K562 (cell line): ENCODE results near the gene CAMK2G. TPM values are rescaled to one million over a fixed set of nuclear protein-coding genes. Genes with fewer than 3 reads are reported as not detected.

Experiments used
- BRF2 ChIP-seq: IDR thresholded peaks from 3 replicates; pipeline ENCODE4 v1.6.1; 2011; ENCODE audit warnings: borderline replicate concordance, mild to moderate bottlenecking; ENCODE audit not compliant: insufficient read length, insufficient read depth
- CAMTA2 ChIP-seq: fragments of 250-450 bp; sonication (Bioruptor Pico); conservative IDR thresholded peaks from 2 replicates; pipeline ENCODE4 v1.5.1; 2022
- E2F6 ChIP-seq, 2 experiments: IDR thresholded peaks; 2 replicates each; pipeline ENCODE4 v1.6.1; 2011; ENCODE audit warnings: borderline replicate concordance in 1 of 2, control low read depth in 1 of 2, low read depth in 1 of 2, low read length in 1 of 2, mild to moderate bottlenecking in 1 of 2, mixed read lengths in 1 of 2, moderate library complexity in 1 of 2; ENCODE audit not compliant: insufficient read depth in 1 of 2, insufficient read length in 1 of 2, poor library complexity in 1 of 2, severe bottlenecking in 1 of 2; ENCODE audit errors: extremely low read depth in 1 of 2
- ELK1 ChIP-seq: sonication (generic); formaldehyde crosslinking; IDR thresholded peaks from 2 replicates; pipeline ENCODE4 v1.8.1; 2022; ENCODE audit warnings: missing genetic modification reagents
- EP400 ChIP-seq: fragments of 450-650 bp; IDR thresholded peaks from 2 replicates; pipeline ENCODE4 v1.6.1; 2017; ENCODE audit warnings: antibody characterized with exemption, mild to moderate bottlenecking, moderate library complexity
- FOXJ2 ChIP-seq: fragments of 200-800 bp; sonication (Bioruptor generic); IDR thresholded peaks from 2 replicates; pipeline ENCODE4 v1.6.1; 2016; ENCODE audit warnings: missing genetic modification characterization, missing compliant biosample characterization
- GABPB1 ChIP-seq: sonication (generic); formaldehyde crosslinking; IDR thresholded peaks from 2 replicates; pipeline ENCODE4 v1.8.0; 2022; ENCODE audit warnings: mild to moderate bottlenecking, missing genetic modification reagents
- IFI16 ChIP-seq: fragments of 250-450 bp; sonication (Bioruptor Pico); IDR thresholded peaks from 2 replicates; pipeline ENCODE4 v2.1.2; 2022; ENCODE audit warnings: mild to moderate bottlenecking, inconsistent platforms
- MEF2A ChIP-seq: IDR thresholded peaks from 2 replicates; pipeline ENCODE4 v1.6.1; 2011; ENCODE audit warnings: low read depth, mild to moderate bottlenecking, low read length, moderate library complexity; ENCODE audit not compliant: control insufficient read depth
- MYC ChIP-seq, 2 experiments: fragments of 250-450 bp in 1 of 2; sonication (Bioruptor Pico) in 1 of 2; IDR thresholded peaks; 2 replicates each; pipeline versions ENCODE4 v1.5.1 to v1.6.1; 2012 to 2021; ENCODE audit warnings: low read depth in 2 of 2, borderline replicate concordance in 1 of 2, improper control_type of control experiment in 1 of 2, low read length in 1 of 2, mild to moderate bottlenecking in 1 of 2, moderate library complexity in 1 of 2
- NEUROD1 ChIP-seq: fragments of 150-350 bp; IDR thresholded peaks from 2 replicates; pipeline ENCODE4 v1.6.1; 2014; ENCODE audit warnings: borderline replicate concordance, low read length, low read depth; ENCODE audit not compliant: partially characterized antibody
- PML ChIP-seq: IDR thresholded peaks from 2 replicates; pipeline ENCODE4 v1.6.1; 2012; ENCODE audit warnings: low read length, inconsistent platforms
- SMC3 ChIP-seq: conservative IDR thresholded peaks from 2 replicates; pipeline ENCODE4 v1.6.1; 2011; ENCODE audit warnings: low read depth, low read length, improper control_type of control experiment; ENCODE audit not compliant: insufficient read depth
- XRCC4 ChIP-seq: IDR thresholded peaks from one replicate; pipeline ENCODE4 v1.6.1; 2011; ENCODE audit not compliant: insufficient read depth, insufficient read length; ENCODE audit errors: extremely low read depth
- ZNF124 ChIP-seq: sonication (generic); formaldehyde crosslinking; IDR thresholded peaks from 2 replicates; pipeline ENCODE4 v1.8.1; 2022; ENCODE audit warnings: missing genetic modification reagents
- ZNF217 ChIP-seq: sonication (generic); formaldehyde crosslinking; IDR thresholded peaks from 2 replicates; pipeline ENCODE4 v1.8.0; 2022; ENCODE audit warnings: mild to moderate bottlenecking, missing genetic modification reagents
- ZNF23 ChIP-seq: fragments of 250-450 bp; sonication (Bioruptor Pico); IDR thresholded peaks from 2 replicates; pipeline ENCODE4 v1.4.0; 2020; ENCODE audit warnings: mild to moderate bottlenecking
- ZNF324 ChIP-seq: fragments of 250-450 bp; sonication (Bioruptor Pico); IDR thresholded peaks from 2 replicates; pipeline ENCODE4 v1.4.0; 2020; ENCODE audit warnings: mild to moderate bottlenecking
- ZNF347 ChIP-seq: fragments of 450-650 bp; formaldehyde crosslinking; IDR thresholded peaks from 2 replicates; pipeline ENCODE4 v1.4.0; 2020; ENCODE audit warnings: low read depth, mild to moderate bottlenecking, moderate library complexity
- ZNF717 ChIP-seq: fragments of 250-450 bp; sonication (Bioruptor Pico); IDR thresholded peaks from 2 replicates; pipeline ENCODE4 v1.5.0; 2021
- polyA plus RNA-seq, 8 experiments: library from polyadenylated mRNA; depleted of rRNA in 4 of 8; stranded (reverse) in 5 of 8; unstranded in 3 of 8; fragments of >200 nt; fragmentation: Nextera tagmentation in 2 of 8; fragmentation: Illumina TruSeq in 1 of 8; extraction: Ambion mirVana in 2 of 8; extraction: Trizol in 1 of 8; gene quantifications; 2 replicates each; pipeline versions ENCODE4 v1.2.1 to v1.2.3, GENCODE V29; 2011 to 2014; ENCODE audit warnings: inconsistent platforms in 1 of 8, missing spikeins in 1 of 8
- total RNA-seq, 7 experiments: library from RNA; depleted of rRNA in 6 of 7; stranded (reverse); fragments of >200 nt in 6 of 7; fragmentation: Illumina TruSeq in 2 of 7; extraction: Trizol in 2 of 7; gene quantifications; 2 replicates each; pipeline versions ENCODE4 v1.2.1 to v1.2.3, GENCODE V29; 2011 to 2021; ENCODE audit warnings: low replicate concordance in 1 of 7
- TF ChIP-seq, protein P1 (sequence below): sonication (generic); formaldehyde crosslinking; IDR thresholded peaks from 2 replicates; pipeline ENCODE4 v1.8.0; 2022; ENCODE audit warnings: mild to moderate bottlenecking, missing genetic modification reagents
- TF ChIP-seq, protein P2 (sequence below): fragments of 450-650 bp; formaldehyde crosslinking; conservative IDR thresholded peaks from 2 replicates; pipeline ENCODE4 v1.4.0; 2022; ENCODE audit warnings: mild to moderate bottlenecking, missing genetic modification characterization

The CAMK2G gene
- total and polyA plus RNA-seq, 9 of the 15 experiments (the other 6 are each of a cell fraction or from before 2014, with no cell fraction given), result 9.0 to 37.9 (median 32.6) TPM

DNA sequence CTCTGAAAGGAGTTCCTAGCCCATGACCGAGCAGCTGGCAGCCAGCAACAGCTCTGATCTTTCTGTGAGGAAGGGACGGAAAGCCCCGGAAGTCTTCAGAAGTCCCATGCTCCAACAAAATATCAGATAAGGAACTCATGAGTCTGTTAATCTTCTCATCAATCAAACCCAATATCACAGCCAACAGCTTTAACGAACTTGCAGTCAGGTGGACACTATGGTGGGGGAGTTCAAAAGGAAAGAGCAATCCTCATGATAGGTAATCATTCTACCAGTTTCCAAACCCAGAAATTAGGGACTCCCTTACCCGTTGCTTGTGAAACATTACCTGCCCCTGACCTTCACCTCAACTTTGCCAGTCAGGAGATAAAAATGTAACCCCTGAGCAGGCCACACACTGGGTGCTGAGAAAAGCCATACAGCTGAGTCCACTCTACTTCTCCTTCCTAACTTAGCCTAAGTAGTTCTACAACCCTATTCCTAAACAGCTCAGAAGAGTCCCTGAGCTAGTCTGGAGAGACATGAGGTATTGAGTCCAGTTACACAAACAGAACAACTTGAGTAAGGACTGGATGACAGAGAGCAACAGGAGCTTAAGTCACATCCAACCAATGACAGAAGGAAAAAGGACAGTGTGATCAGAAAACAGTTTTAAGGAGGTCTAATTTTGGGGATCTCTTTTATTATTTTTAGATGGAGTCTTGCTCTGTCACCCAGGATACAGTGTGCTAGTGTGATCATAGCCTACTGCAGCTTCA, 65.1 kb downstream of the CAMK2G start (continued):
- TF ChIP-seq NEUROD1 (no peak), ZNF324 (no peak), ZNF124 (no peak), ZNF717 (CRISPR knock-in tag) (no peak), PML (no peak), XRCC4 (no peak), SMC3 (no peak), EP400 (no peak), GABPB1 (CRISPR knock-in tag) (no peak), BRF2 (no peak), E2F6 (IDR thresholded peaks at IDR 0.05; ENCODE audit: borderline replicate concordance in 1 of 2, extremely low read depth in 1 of 2, insufficient read depth in 1 of 2, insufficient read length in 1 of 2, low read depth in 1 of 2, low read length in 1 of 2, poor library complexity in 1 of 2, severe bottlenecking in 1 of 2) (no peak), IFI16 (CRISPR knock-in tag) (no peak), ZNF23 (no peak), CAMTA2 (no peak), MYC (IDR thresholded peaks at IDR 0.05; ENCODE audit: low read depth, low read length) (peak; percentile 34; the same call in 1 of the 2 replicates), MYC (CRISPR knock-in tag; IDR thresholded peaks at IDR 0.05; ENCODE audit: borderline replicate concordance, low read depth) (no peak), FOXJ2 (no peak), ZNF217 (no peak), ZNF347 (CRISPR knock-in tag) (no peak), ELK1 (CRISPR knock-in tag) (no peak), MEF2A (no peak)
- TF ChIP-seq, protein P1, sequence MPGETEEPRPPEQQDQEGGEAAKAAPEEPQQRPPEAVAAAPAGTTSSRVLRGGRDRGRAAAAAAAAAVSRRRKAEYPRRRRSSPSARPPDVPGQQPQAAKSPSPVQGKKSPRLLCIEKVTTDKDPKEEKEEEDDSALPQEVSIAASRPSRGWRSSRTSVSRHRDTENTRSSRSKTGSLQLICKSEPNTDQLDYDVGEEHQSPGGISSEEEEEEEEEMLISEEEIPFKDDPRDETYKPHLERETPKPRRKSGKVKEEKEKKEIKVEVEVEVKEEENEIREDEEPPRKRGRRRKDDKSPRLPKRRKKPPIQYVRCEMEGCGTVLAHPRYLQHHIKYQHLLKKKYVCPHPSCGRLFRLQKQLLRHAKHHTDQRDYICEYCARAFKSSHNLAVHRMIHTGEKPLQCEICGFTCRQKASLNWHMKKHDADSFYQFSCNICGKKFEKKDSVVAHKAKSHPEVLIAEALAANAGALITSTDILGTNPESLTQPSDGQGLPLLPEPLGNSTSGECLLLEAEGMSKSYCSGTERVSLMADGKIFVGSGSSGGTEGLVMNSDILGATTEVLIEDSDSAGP (CRISPR knock-in tag), result no peak
- TF ChIP-seq, protein P2, sequence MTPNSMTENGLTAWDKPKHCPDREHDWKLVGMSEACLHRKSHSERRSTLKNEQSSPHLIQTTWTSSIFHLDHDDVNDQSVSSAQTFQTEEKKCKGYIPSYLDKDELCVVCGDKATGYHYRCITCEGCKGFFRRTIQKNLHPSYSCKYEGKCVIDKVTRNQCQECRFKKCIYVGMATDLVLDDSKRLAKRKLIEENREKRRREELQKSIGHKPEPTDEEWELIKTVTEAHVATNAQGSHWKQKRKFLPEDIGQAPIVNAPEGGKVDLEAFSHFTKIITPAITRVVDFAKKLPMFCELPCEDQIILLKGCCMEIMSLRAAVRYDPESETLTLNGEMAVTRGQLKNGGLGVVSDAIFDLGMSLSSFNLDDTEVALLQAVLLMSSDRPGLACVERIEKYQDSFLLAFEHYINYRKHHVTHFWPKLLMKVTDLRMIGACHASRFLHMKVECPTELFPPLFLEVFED (CRISPR knock-in tag), result no peak
